ENCODE measurements around the gene PDIA6.
A peak's percentile ranks its signal among the peaks of the same experiment; 100 is the strongest.

The PDIA6 gene

GRCh38 chr2:10839813-10840212 lies 27.2 kb upstream of the PDIA6 start:
- H3K4me1 Mint-ChIP-seq (ENCODE audit: low read depth): no peaks in the 10 kb centered on the region
- intact Hi-C loops (cut with micrococcal nuclease): loop anchor here (10.0 kb wide), 1 partner anchor 605 kb away; no protein-coding TSS in a partner anchor
- H3K36me3 Mint-ChIP-seq (ENCODE audit: low read depth): no peaks in the 10 kb centered on the region
- no peak overlapping the region for H3K4me3 Mint-ChIP-seq
- H3K27me3 Mint-ChIP-seq: peaks cover 60% of the 10 kb centered on the region
- peaks cover 26% of the 10 kb centered on the region for H3K9me3 Mint-ChIP-seq
- H3K27ac Mint-ChIP-seq: no peak overlapping the region

- no peak overlapping the region for H3K27ac Mint-ChIP-seq
- no peak overlapping the region for H3K4me3 Mint-ChIP-seq
- H3K27me3 Mint-ChIP-seq: peaks cover 59% of the 10 kb centered on the region
- intact Hi-C loops (cut with micrococcal nuclease): loop anchor here (10.0 kb wide), 1 partner anchor 606 kb away; no protein-coding TSS in a partner anchor
- no peaks in the 10 kb centered on the region for H3K4me1 Mint-ChIP-seq (ENCODE audit: low read depth)
- H3K36me3 Mint-ChIP-seq (ENCODE audit: low read depth): no peaks in the 10 kb centered on the region
- peaks cover 26% of the 10 kb centered on the region for H3K9me3 Mint-ChIP-seq
Observed at GRCh38 chr2:10838734-10839133, 26.1 kb upstream of the PDIA6 start.

DNA sequence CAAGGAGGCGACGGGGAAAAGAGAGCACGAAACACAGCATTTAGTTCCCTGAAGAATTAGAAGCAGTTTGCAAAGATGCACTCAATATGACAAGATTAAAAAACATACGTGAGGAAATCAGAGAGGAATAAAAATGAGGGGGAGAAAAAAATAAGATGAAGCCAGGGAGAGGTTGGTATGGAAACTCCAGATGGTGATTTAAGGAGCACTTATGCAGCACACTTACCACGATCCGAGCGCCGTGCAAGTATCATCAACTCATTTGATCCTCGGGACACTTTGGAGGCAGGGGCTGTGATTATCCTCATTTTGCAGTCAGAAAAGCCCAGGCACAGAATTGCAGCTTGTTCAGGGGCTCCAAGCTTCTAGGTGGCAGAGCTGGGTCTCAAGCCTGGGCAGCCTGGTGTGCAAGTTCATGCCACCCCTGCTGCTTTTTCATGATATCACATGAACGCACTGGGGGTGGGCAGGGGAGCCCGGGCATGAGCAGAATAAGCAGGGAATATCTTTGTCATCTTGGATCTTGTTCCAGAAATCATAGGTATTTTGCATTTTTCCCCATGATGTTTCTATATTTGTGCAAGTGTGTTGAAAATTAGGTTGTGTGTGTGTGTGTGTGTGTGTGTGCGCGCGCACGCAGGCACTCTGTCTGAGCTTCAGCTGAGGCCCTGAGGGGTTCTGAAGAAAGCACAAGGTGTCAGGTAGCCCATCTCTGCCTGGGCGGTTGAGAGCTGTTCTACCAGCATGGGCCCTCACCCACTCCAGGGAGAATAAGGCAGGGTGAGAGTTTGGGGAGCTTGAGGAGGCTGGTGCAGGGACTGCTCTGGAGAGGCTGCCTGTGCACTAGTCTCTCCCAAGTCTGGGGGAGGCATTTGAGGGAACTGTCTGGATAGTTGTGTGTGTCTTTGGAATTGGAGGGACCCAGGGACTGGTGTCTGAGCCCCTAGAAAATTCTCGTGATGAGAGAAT lies 25.0 kb upstream of the PDIA6 start:
- Mint-ChIP-seq H3K36me3 (ENCODE audit: low read depth) (no peaks in the 10 kb centered on the region), H3K4me3 (no peak overlapping the region), H3K27me3 (peaks cover 63% of the 10 kb centered on the region), H3K27ac (no peak overlapping the region), H3K9me3 (peaks cover 26% of the 10 kb centered on the region), H3K4me1 (ENCODE audit: low read depth) (no peaks in the 10 kb centered on the region)
- intact Hi-C loops (cut with micrococcal nuclease): loop anchor here (10.0 kb wide), 1 partner anchor 607 kb away; no protein-coding TSS in a partner anchor

GRCh38 chr2:10835052-10835970 lies 22.7 kb upstream of the PDIA6 start:
- Mint-ChIP-seq H3K27me3 (peaks cover 70% of the 10 kb centered on the region), H3K9me3 (peaks cover 5% of the 10 kb centered on the region), H3K36me3 (ENCODE audit: low read depth) (no peaks in the 10 kb centered on the region), H3K4me3 (no peak overlapping the region), H3K27ac (no peak overlapping the region), H3K4me1 (ENCODE audit: low read depth) (no peaks in the 10 kb centered on the region)
- intact Hi-C loops (cut with micrococcal nuclease): loop anchor here (1.0 to 10.0 kb wide), 2 partner anchors 65 to 609 kb away; no protein-coding TSS in a partner anchor

DNA sequence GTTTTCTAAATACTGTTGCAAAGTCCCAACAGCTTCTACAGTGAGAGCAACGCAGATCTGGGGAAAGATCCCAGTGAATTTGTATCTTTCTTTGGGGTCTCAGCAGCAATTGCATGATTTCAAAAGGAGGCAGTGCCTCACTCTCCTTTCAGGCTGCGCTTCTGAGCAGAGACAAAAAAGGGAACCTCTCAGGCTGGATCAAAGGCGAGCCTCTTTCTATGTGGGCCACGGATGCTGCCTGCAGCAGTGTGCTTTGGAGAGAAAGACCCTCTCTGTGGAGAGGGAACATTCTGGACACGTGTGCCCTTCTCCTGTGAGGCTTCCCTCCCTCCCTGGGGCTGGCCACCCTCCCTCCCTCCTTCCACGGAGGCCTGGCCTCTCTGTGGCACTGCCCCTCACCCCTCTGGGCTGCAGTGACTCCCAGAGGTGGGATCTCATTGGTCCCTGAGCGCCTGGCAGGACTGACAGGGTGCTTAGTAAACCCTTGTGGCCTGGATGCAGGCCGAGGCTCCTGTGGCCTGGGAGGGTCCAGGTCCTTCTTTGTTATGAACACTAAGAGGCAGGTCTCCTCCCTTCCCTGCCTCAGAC lies 21.6 kb upstream of the PDIA6 start:
- H3K27me3 Mint-ChIP-seq: peaks cover 73% of the 10 kb centered on the region
- intact Hi-C loops (cut with micrococcal nuclease): loop anchor here (10.0 kb wide), 1 partner anchor 611 kb away; no protein-coding TSS in a partner anchor
- H3K36me3 Mint-ChIP-seq (ENCODE audit: low read depth): no peaks in the 10 kb centered on the region
- no peaks in the 10 kb centered on the region for H3K9me3 Mint-ChIP-seq
- no peaks in the 10 kb centered on the region for H3K4me1 Mint-ChIP-seq (ENCODE audit: low read depth)
- H3K4me3 Mint-ChIP-seq: no peak overlapping the region
- no peak overlapping the region for H3K27ac Mint-ChIP-seq

DNA sequence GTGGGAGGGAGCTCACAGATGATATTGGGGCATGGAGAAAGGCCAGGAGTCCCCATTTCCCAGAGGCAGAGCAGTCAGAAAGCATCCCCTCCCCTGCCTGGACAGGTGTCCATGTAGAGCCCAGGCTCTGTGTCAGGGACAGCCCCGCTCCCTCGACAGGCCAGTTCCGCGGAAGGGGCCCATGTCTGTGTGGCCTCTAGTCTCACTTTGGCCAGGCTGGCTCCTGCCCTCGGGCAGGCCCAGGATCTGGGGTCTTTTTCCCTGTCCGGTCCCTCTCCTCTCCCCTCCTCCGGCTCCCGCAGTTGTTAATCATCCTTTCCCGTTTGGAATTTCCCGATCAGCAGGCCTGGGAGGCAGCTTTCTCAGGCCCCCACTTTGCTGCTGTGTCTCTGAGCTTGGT lies 20.4 kb upstream of the PDIA6 start:
- no peaks in the 10 kb centered on the region for H3K9me3 Mint-ChIP-seq
- no peak overlapping the region for H3K4me3 Mint-ChIP-seq
- H3K4me1 Mint-ChIP-seq (ENCODE audit: low read depth): peaks cover 7% of the 10 kb centered on the region
- H3K27me3 Mint-ChIP-seq: peaks cover 78% of the 10 kb centered on the region
- intact Hi-C loops (cut with micrococcal nuclease): loop anchor here (2.0 to 10.0 kb wide), 2 partner anchors 292 to 612 kb away; no protein-coding TSS in a partner anchor
- no peaks in the 10 kb centered on the region for H3K36me3 Mint-ChIP-seq (ENCODE audit: low read depth)
- H3K27ac Mint-ChIP-seq: no peak overlapping the region

DNA sequence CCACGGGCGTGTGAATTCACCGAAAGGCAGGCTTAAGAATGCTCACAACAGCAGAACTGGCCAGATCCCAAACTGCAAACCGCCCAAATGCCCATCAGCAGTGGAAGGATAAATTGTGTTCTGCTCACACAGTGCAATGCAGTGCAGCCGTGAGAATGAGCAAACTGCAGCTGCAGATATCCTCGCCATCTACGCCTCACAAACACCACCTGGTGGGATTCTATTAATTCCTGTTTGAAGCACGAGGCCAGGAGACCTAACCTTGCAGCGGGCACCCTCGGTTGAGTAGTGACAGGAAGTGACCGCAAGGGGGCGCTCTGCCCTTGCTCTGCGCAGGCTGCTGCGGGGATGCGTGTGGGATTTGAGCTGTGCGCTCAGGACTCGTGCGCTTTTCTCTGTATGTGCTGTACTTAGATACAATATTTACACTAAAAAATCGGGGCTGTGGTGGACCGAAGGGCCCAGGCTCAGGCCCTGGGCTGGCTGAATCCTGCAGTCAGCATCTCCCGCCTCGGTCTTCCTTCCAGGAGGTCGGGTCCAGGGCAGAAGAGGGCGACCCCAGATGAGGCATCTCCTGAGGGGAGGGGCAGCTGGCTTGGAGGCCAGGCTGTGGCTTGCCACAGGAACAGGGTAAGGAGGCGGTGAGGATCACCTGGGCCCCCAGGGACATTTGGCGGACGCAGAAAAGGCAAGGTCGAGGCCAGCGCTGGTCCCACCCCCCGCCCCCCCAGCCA lies 19.8 kb upstream of the PDIA6 start:
- intact Hi-C loops (cut with micrococcal nuclease): loop anchor here (2.0 to 10.0 kb wide), 2 partner anchors 292 to 612 kb away; no protein-coding TSS in a partner anchor
- peaks cover 8% of the 10 kb centered on the region for H3K4me1 Mint-ChIP-seq (ENCODE audit: low read depth)
- no peak overlapping the region for H3K27ac Mint-ChIP-seq
- H3K36me3 Mint-ChIP-seq (ENCODE audit: low read depth): no peaks in the 10 kb centered on the region
- no peaks in the 10 kb centered on the region for H3K9me3 Mint-ChIP-seq
- H3K27me3 Mint-ChIP-seq: peaks cover 74% of the 10 kb centered on the region
- no peak overlapping the region for H3K4me3 Mint-ChIP-seq

- intact Hi-C loops (cut with micrococcal nuclease): loop anchor here (10.0 kb wide), 1 partner anchor 613 kb away; no protein-coding TSS in a partner anchor
- Mint-ChIP-seq H3K9me3 (no peaks in the 10 kb centered on the region), H3K4me1 (ENCODE audit: low read depth) (peaks cover 13% of the 10 kb centered on the region), H3K36me3 (ENCODE audit: low read depth) (no peaks in the 10 kb centered on the region), H3K27ac (no peak overlapping the region), H3K27me3 (peaks cover 71% of the 10 kb centered on the region), H3K4me3 (no peak overlapping the region)
Observed at GRCh38 chr2:10831400-10831985, 18.9 kb upstream of the PDIA6 start.

DNA sequence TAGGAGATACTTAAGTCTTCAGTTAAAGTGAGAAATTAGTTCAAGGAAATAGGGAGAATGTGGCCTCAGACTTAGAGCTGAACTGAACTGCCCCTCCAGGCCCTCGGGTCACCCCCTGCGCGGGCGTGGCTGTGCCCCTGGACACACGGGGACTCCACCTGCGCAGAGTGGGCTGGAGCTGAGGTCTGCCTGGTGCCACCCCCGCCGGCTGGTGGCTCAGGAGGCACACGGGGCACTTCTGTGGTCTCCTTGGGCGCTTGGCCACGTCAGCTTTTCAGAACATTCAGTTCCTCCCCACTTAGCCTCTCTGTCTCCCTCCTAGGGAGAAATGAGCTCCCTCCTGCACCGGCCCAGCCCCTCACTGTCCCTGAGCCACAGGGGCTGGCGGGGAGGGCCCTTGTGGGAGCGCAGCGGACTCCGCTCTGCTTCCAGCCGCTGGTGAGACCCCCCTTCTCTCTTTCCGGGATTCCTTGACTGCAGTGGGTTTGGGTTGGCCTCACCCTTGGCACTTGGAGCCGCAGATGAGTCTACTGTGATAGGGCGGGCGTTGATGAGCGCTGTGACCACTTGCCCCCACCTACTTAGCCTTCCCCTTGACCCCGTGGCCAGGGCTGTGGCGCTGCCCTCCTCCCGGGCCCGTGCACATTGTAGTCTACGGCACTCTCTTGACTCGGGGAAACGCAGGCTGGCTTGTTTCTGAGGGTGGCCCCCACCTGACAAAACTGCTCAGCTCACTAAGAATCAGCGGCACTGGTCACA lies 18.2 kb upstream of the PDIA6 start:
- no peaks in the 10 kb centered on the region for H3K36me3 Mint-ChIP-seq (ENCODE audit: low read depth)
- H3K9me3 Mint-ChIP-seq: no peaks in the 10 kb centered on the region
- peak overlapping the region; percentile 49 for H3K27ac Mint-ChIP-seq
- intact Hi-C loops (cut with micrococcal nuclease): loop anchor here (10.0 kb wide), 1 partner anchor 614 kb away; no protein-coding TSS in a partner anchor
- H3K27me3 Mint-ChIP-seq: peaks cover 74% of the 10 kb centered on the region
- H3K4me1 Mint-ChIP-seq (ENCODE audit: low read depth): peaks cover 19% of the 10 kb centered on the region
- H3K4me3 Mint-ChIP-seq: no peak overlapping the region

DNA sequence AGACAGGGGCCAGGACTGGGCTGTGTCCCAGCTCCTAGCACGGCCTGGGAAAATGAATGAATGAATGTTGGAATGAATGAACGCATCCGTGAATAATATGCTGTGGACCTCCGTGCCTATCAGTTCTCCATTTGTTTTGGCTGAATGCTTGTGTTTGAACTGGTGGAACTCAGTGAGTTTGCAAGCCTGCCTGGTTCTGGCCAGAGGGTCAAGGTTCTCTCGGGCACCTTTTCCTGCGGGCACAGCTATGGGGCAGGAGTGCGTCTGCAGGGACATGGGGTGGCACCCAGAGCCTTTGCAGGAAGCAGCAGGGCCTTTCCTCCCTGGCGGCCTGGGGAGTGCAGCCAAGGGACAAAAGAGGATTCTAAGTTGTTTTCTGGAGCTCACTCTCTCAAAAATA lies 17.6 kb upstream of the PDIA6 start:
- no peaks in the 10 kb centered on the region for H3K9me3 Mint-ChIP-seq
- no peaks in the 10 kb centered on the region for H3K36me3 Mint-ChIP-seq (ENCODE audit: low read depth)
- H3K27ac Mint-ChIP-seq: no peak overlapping the region
- intact Hi-C loops (cut with micrococcal nuclease): loop anchor here (10.0 kb wide), 1 partner anchor 615 kb away; no protein-coding TSS in a partner anchor
- peaks cover 20% of the 10 kb centered on the region for H3K4me1 Mint-ChIP-seq (ENCODE audit: low read depth)
- H3K27me3 Mint-ChIP-seq: peaks cover 75% of the 10 kb centered on the region
- H3K4me3 Mint-ChIP-seq: no peak overlapping the region

DNA sequence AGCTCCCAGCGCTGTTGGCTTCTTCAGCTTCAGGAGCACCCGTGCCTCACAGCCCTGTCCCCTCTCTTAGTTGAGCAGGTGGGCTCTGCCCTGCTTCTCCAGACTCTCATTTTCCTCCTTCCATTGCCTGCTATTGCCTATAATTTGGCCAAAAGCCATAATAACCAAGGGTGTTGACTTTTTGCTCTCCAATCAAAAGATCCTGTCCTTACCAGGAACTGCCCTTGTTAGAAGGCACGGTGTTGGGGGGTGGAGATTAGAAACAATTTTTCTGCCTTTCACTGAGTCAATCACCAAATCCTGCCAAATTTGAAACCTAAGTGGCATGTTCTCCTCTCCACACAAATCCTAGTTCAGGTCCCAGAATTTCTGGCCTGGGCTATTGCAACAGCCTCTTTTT lies 16.7 kb upstream of the PDIA6 start:
- Mint-ChIP-seq H3K4me3 (no peak overlapping the region), H3K27ac (no peak overlapping the region), H3K36me3 (ENCODE audit: low read depth) (no peaks in the 10 kb centered on the region), H3K27me3 (peaks cover 76% of the 10 kb centered on the region), H3K9me3 (no peaks in the 10 kb centered on the region), H3K4me1 (ENCODE audit: low read depth) (peaks cover 20% of the 10 kb centered on the region)
- intact Hi-C loops (cut with micrococcal nuclease): no loop called here

DNA sequence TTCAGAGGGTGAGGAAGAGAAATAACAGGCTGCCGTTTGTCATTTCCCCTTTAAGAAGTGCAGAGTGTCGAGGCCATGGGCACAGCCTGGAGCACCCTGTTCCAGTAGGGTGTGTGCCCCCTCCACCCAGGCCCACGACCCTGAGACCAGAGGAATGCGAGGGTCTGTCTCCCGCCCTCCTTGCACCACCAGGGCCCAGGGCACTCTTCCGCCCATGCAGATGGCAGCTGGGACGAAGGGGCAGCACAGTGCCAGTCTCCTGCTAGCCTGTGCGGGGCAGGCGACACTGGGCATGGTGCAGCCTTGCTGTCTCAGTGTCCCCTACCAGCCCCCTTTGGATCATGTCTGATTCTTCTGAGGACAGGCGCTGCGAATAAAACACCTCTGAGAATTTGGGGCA lies 15.8 kb upstream of the PDIA6 start:
- H3K27ac Mint-ChIP-seq: no peak overlapping the region
- intact Hi-C loops (cut with micrococcal nuclease): no loop called here

More for the DNA sequence above, 15.8 kb upstream of the PDIA6 start:
- Mint-ChIP-seq H3K9me3 (no peaks in the 10 kb centered on the region), H3K4me3 (no peak overlapping the region), H3K27me3 (peaks cover 79% of the 10 kb centered on the region), H3K4me1 (ENCODE audit: low read depth) (peaks cover 20% of the 10 kb centered on the region), H3K36me3 (ENCODE audit: low read depth) (no peaks in the 10 kb centered on the region)
